ENCODE measurements around the gene KIAA1671.

The KIAA1671 gene

GRCh38 chr22:24952837-24953383, 394 bp downstream of the KIAA1671 start:
- no peak for FAIRE-seq
- TF ChIP-seq CTCF (IDR thresholded peaks at IDR 0.05; ENCODE audit: insufficient read depth, missing control alignments), result no peak
- no peak for DNase-seq (ENCODE audit: insufficient read length, low spot score)

GRCh38 chr22:24953384-24954113, 1.0 kb downstream of the KIAA1671 start:
- TF ChIP-seq CTCF (IDR thresholded peaks at IDR 0.05; ENCODE audit: insufficient read depth, missing control alignments), result no peak
- no peak for FAIRE-seq
- DNase-seq (ENCODE audit: insufficient read length, low spot score), result no peak

GRCh38 chr22:24954114-24954463, 1.6 kb downstream of the KIAA1671 start:
- no peak for DNase-seq (ENCODE audit: insufficient read length, low spot score)
- TF ChIP-seq CTCF (IDR thresholded peaks at IDR 0.05; ENCODE audit: insufficient read depth, missing control alignments), result no peak
- FAIRE-seq, result no peak

- TF ChIP-seq CTCF (IDR thresholded peaks at IDR 0.05; ENCODE audit: insufficient read depth, missing control alignments), result no peak
- FAIRE-seq (no peak), DNase-seq (ENCODE audit: insufficient read length, low spot score) (no peak)
Observed at GRCh38 chr22:24954856-24955255, 2.3 kb downstream of the KIAA1671 start.

- DNase-seq (ENCODE audit: insufficient read length, low spot score) (no peak), FAIRE-seq (no peak)
- TF ChIP-seq CTCF (IDR thresholded peaks at IDR 0.05; ENCODE audit: insufficient read depth, missing control alignments), result no peak
Observed at GRCh38 chr22:24957043-24957442, 4.5 kb downstream of the KIAA1671 start.

GRCh38 chr22:24961217-24961844, 8.8 kb downstream of the KIAA1671 start:
- DNase-seq (ENCODE audit: insufficient read length, low spot score) (no peak), FAIRE-seq (no peak)
- TF ChIP-seq CTCF (IDR thresholded peaks at IDR 0.05; ENCODE audit: insufficient read depth, missing control alignments), result no peak

- FAIRE-seq (no peak), DNase-seq (ENCODE audit: insufficient read length, low spot score) (no peak)
- no peak for TF ChIP-seq CTCF (IDR thresholded peaks at IDR 0.05; ENCODE audit: insufficient read depth, missing control alignments)
Observed at GRCh38 chr22:24962094-24962493, 9.6 kb downstream of the KIAA1671 start.
